Left lung (tissue), 10 donors: ENCODE measurements around the gene TM4SF5. TPM values are rescaled to one million over a fixed set of nuclear protein-coding genes. Genes with fewer than 3 reads are reported as not detected.

Experiments used
- ATAC-seq: fragments of 200-7000 bp; cut with Tn5 transposase; one replicate; pipeline ENCODE4 v1.9.1; 2020; ENCODE audit warnings: moderate library complexity
- DNase-seq, 4 donors: peaks; one replicate each; pipeline ENCODE4 v3.0.0-alpha.2; 2013 to 2020
- H3K27ac ChIP-seq, 2 donors: fragments of 200-600 bp; sonication (generic) in 1 of 2; one replicate each; pipeline versions ENCODE4 v1.5.0 to v1.8.0; 2020 to 2021
- H3K27me3 ChIP-seq, 2 donors: fragments of 200-600 bp; sonication (generic) in 1 of 2; one replicate each; pipeline versions ENCODE4 v1.5.0 to v1.8.0; 2020 to 2021
- H3K36me3 ChIP-seq, 2 donors: fragments of 200-600 bp; sonication (generic) in 1 of 2; one replicate each; pipeline versions ENCODE4 v1.5.0 to v1.8.0; 2020 to 2021
- H3K4me1 ChIP-seq, 2 donors: fragments of 200-600 bp; one replicate each; pipeline ENCODE4 v1.8.0; 2021
- H3K4me3 ChIP-seq, 2 donors: fragments of 200-600 bp; sonication (generic) in 1 of 2; one replicate each; pipeline versions ENCODE4 v1.5.0 to v1.8.0; 2020 to 2021; ENCODE audit warnings: mild to moderate bottlenecking in 1 of 2
- H3K9me3 ChIP-seq, 2 donors: fragments of 200-600 bp; sonication (generic) in 1 of 2; one replicate each; pipeline versions ENCODE4 v1.5.0 to v1.8.0; 2020 to 2021
- CTCF ChIP-seq, 2 donors: fragments of 200-600 bp; sonication (generic) in 1 of 2; IDR thresholded peaks; one replicate each; pipeline versions ENCODE4 v1.5.0 to v1.8.0; 2021; ENCODE audit warnings: antibody characterized with exemption in 2 of 2
- intact Hi-C, 2 donors: fragments of 100-400 bp; cut with DNase I; formaldehyde crosslinking; loops; one replicate each; pipeline versions ENCODE4 v1.11.2 to v1.14.2; 2022
- polyA plus RNA-seq, 6 donors: library from polyadenylated mRNA; unstranded; fragments of 120-200 nt; gene quantifications; one replicate each; pipeline ENCODE4 v1.2.1, GENCODE V29; 2013; ENCODE audit not compliant: insufficient read length in 6 of 6
- total RNA-seq, 2 donors: library from RNA; stranded (reverse); fragmentation: NEBNext Ultra II Directional; extraction: Animal tissue kit (Norgen Biotek cat#: 25700); gene quantifications; one replicate each; pipeline ENCODE4 v1.2.1, GENCODE V29; 2021
- donor health status: DM: no; HTN: yes; CAD: no.
- donor health status: DM: no; HTN: no; CAD: no.

Gene TM4SF5
- total and polyA plus RNA-seq, 8 donors = not detected

- peaks cover 10 to 17% of the 10 kb centered on the region in 2 donors for H3K4me1 ChIP-seq
- no peak for ATAC-seq
- no peaks in the 10 kb centered on the region for H3K9me3 ChIP-seq
- H3K27ac ChIP-seq = no peak overlapping the region
- no peak for TF ChIP-seq CTCF (IDR thresholded peaks at IDR 0.05)
- peaks cover 0 to 28% of the 10 kb centered on the region in 2 donors for H3K36me3 ChIP-seq
- intact Hi-C loops = no loop called here
- no peak overlapping the region for H3K4me3 ChIP-seq
- DNase-seq = no peak
- peaks cover 0 to 15% of the 10 kb centered on the region in 2 donors for H3K27me3 ChIP-seq
Measured at GRCh38 chr17:4811471-4811870, 39.8 kb downstream of the TM4SF5 start.

GRCh38 chr17:4812690-4813089 is 41.0 kb downstream of the TM4SF5 start:
- Histone ChIP-seq H3K9me3 (no peaks in the 10 kb centered on the region), H3K4me1 (peaks cover 8 to 13% of the 10 kb centered on the region in 2 donors), H3K27me3 (peaks cover 0 to 8% of the 10 kb centered on the region in 2 donors), H3K27ac (no peak overlapping the region), H3K4me3 (no peak overlapping the region), H3K36me3 (peaks cover 0 to 40% of the 10 kb centered on the region in 2 donors)
- intact Hi-C loops = no loop called here
- no peak for TF ChIP-seq CTCF (IDR thresholded peaks at IDR 0.05)
- ATAC-seq (no peak), DNase-seq (no peak)

GRCh38 chr17:4815043-4815675 is 43.5 kb downstream of the TM4SF5 start:
- DNase-seq = no peak
- no peak for TF ChIP-seq CTCF (IDR thresholded peaks at IDR 0.05)
- H3K27ac ChIP-seq = no peak overlapping the region
- no peaks in the 10 kb centered on the region for H3K9me3 ChIP-seq
- no peaks in the 10 kb centered on the region for H3K27me3 ChIP-seq
- H3K36me3 ChIP-seq = peaks cover 0 to 57% of the 10 kb centered on the region in 2 donors
- no peaks in the 10 kb centered on the region for H3K4me1 ChIP-seq
- no peak overlapping the region for H3K4me3 ChIP-seq
- no peak for ATAC-seq
- intact Hi-C loops = no loop called here

- intact Hi-C loops = no loop called here
- DNase-seq = no peak
- peaks cover 0 to 70% of the 10 kb centered on the region in 2 donors for H3K36me3 ChIP-seq
- no peak for ATAC-seq
- no peak for TF ChIP-seq CTCF (IDR thresholded peaks at IDR 0.05)
- H3K9me3 ChIP-seq = no peaks in the 10 kb centered on the region
- H3K27me3 ChIP-seq = no peaks in the 10 kb centered on the region
- H3K27ac ChIP-seq = no peak overlapping the region
- H3K4me3 ChIP-seq = no peak overlapping the region
- H3K4me1 ChIP-seq = no peaks in the 10 kb centered on the region
Measured at GRCh38 chr17:4816826-4817225, 45.1 kb downstream of the TM4SF5 start.

GRCh38 chr17:4818276-4818675 is 46.6 kb downstream of the TM4SF5 start:
- Histone ChIP-seq H3K36me3 (peaks cover 0 to 79% of the 10 kb centered on the region in 2 donors), H3K9me3 (no peaks in the 10 kb centered on the region), H3K27me3 (no peaks in the 10 kb centered on the region), H3K27ac (no peak overlapping the region), H3K4me1 (no peaks in the 10 kb centered on the region), H3K4me3 (no peak overlapping the region)
- TF ChIP-seq CTCF (IDR thresholded peaks at IDR 0.05) = no peak
- DNase-seq (no peak), ATAC-seq (no peak)
- intact Hi-C loops = no loop called here
